Neuron (in vitro differentiated cells): Measurements from ENCODE around the gene NCOA7.
"Not testable (repeated sequence)": the region's sequence is repeated elsewhere in the genome, so short reads cannot be mapped to it uniquely, and the experiment has no call there.

Experiments
- H2AFZ ChIP-seq: one replicate; pipeline ENCODE4 v1.6.1; 2013; ENCODE audit warnings: low read depth, mild to moderate bottlenecking, inconsistent platforms, low read length, moderate library complexity
- H3K27me3 ChIP-seq: one replicate; pipeline ENCODE4 v1.6.1; 2013; ENCODE audit warnings: low read length; ENCODE audit not compliant: insufficient read depth
- H3K36me3 ChIP-seq: one replicate; pipeline ENCODE4 v1.6.1; 2013; ENCODE audit warnings: low read length; ENCODE audit not compliant: insufficient read depth
- H3K4me1 ChIP-seq: one replicate; pipeline ENCODE4 v1.6.1; 2013; ENCODE audit warnings: low read length; ENCODE audit not compliant: insufficient read depth
- H3K4me3 ChIP-seq: 2 replicates; pipeline ENCODE4 v1.5.1; 2013; ENCODE audit warnings: mild to moderate bottlenecking, low read length, moderate library complexity
- H3K9me3 ChIP-seq: one replicate; pipeline ENCODE4 v1.6.1; 2013; ENCODE audit warnings: low read length

The NCOA7 gene

GRCh38 chr6:125832391-125833117 lies 41.8 kb downstream of the NCOA7 start:
- Histone ChIP-seq H3K9me3 (no peaks in the 10 kb centered on the region), H3K36me3 (no peaks in the 10 kb centered on the region), H3K4me1 (no peaks in the 10 kb centered on the region), H3K4me3 (no peak overlapping the region), H2AFZ (no peak overlapping the region), H3K27me3 (no peaks in the 10 kb centered on the region)

- H3K9me3 ChIP-seq = no peaks in the 10 kb centered on the region
- no peaks in the 10 kb centered on the region for H3K27me3 ChIP-seq
- no peak overlapping the region for H3K4me3 ChIP-seq
- H3K36me3 ChIP-seq = no peaks in the 10 kb centered on the region
- H2AFZ ChIP-seq = no peak overlapping the region
- no peaks in the 10 kb centered on the region for H3K4me1 ChIP-seq
Observed at GRCh38 chr6:125834348-125834747, 43.6 kb downstream of the NCOA7 start.

- Histone ChIP-seq H3K4me1 (no peaks in the 10 kb centered on the region), H3K9me3 (no peaks in the 10 kb centered on the region), H2AFZ (no peak overlapping the region), H3K27me3 (no peaks in the 10 kb centered on the region), H3K4me3 (no peak overlapping the region), H3K36me3 (no peaks in the 10 kb centered on the region)
Observed at GRCh38 chr6:125835221-125835744, 44.5 kb downstream of the NCOA7 start.

- H3K36me3 ChIP-seq = no peaks in the 10 kb centered on the region
Observed at GRCh38 chr6:125836466-125836865, 45.7 kb downstream of the NCOA7 start.

GRCh38 chr6:125839471-125839870 lies 48.7 kb downstream of the NCOA7 start:
- no peaks in the 10 kb centered on the region for H3K27me3 ChIP-seq
- no peaks in the 10 kb centered on the region for H3K9me3 ChIP-seq
- no peak overlapping the region for H3K4me3 ChIP-seq
- no peaks in the 10 kb centered on the region for H3K4me1 ChIP-seq
- no peaks in the 10 kb centered on the region for H3K36me3 ChIP-seq
- H2AFZ ChIP-seq = no peak overlapping the region

More at GRCh38 chr6:125836466-125836865, 45.7 kb downstream of the NCOA7 start:
- no peaks in the 10 kb centered on the region for H3K4me1 ChIP-seq
- no peaks in the 10 kb centered on the region for H3K9me3 ChIP-seq
- H3K27me3 ChIP-seq = no peaks in the 10 kb centered on the region
- no peak overlapping the region for H2AFZ ChIP-seq
- no peak overlapping the region for H3K4me3 ChIP-seq

GRCh38 chr6:125839879-125840278 lies 49.1 kb downstream of the NCOA7 start:
- H3K9me3 ChIP-seq = no peaks in the 10 kb centered on the region
- no peaks in the 10 kb centered on the region for H3K36me3 ChIP-seq
- H3K4me1 ChIP-seq = no peaks in the 10 kb centered on the region
- H2AFZ ChIP-seq = no peak overlapping the region
- H3K27me3 ChIP-seq = no peaks in the 10 kb centered on the region
- no peak overlapping the region for H3K4me3 ChIP-seq

- Histone ChIP-seq H3K4me3 (no peak overlapping the region), H3K36me3 (no peaks in the 10 kb centered on the region), H3K4me1 (no peaks in the 10 kb centered on the region), H3K9me3 (no peaks in the 10 kb centered on the region), H2AFZ (no peak overlapping the region), H3K27me3 (no peaks in the 10 kb centered on the region)
Observed at GRCh38 chr6:125841356-125842090, 50.8 kb downstream of the NCOA7 start.

- no peaks in the 10 kb centered on the region for H3K27me3 ChIP-seq
- H2AFZ ChIP-seq = no peak overlapping the region
- H3K4me1 ChIP-seq = no peaks in the 10 kb centered on the region
- H3K36me3 ChIP-seq = no peaks in the 10 kb centered on the region
- no peaks in the 10 kb centered on the region for H3K9me3 ChIP-seq
- no peak overlapping the region for H3K4me3 ChIP-seq
Observed at GRCh38 chr6:125842091-125842626, 51.4 kb downstream of the NCOA7 start.

- Histone ChIP-seq H3K9me3 (no peaks in the 10 kb centered on the region), H2AFZ (no peak overlapping the region), H3K4me3 (no peak overlapping the region)
Observed at GRCh38 chr6:125843593-125843992, 52.8 kb downstream of the NCOA7 start.

GRCh38 chr6:125844989-125845388 lies 54.2 kb downstream of the NCOA7 start:
- no peaks in the 10 kb centered on the region for H3K9me3 ChIP-seq
- H3K27me3 ChIP-seq = no peaks in the 10 kb centered on the region
- H3K36me3 ChIP-seq = no peaks in the 10 kb centered on the region
- H2AFZ ChIP-seq = no peak overlapping the region
- H3K4me1 ChIP-seq = no peaks in the 10 kb centered on the region
- no peak overlapping the region for H3K4me3 ChIP-seq

More at GRCh38 chr6:125843593-125843992, 52.8 kb downstream of the NCOA7 start:
- no peaks in the 10 kb centered on the region for H3K4me1 ChIP-seq
- no peaks in the 10 kb centered on the region for H3K36me3 ChIP-seq
- H3K27me3 ChIP-seq = no peaks in the 10 kb centered on the region

GRCh38 chr6:125846292-125847024 lies 55.7 kb downstream of the NCOA7 start:
- no peaks in the 10 kb centered on the region for H3K4me1 ChIP-seq
- no peaks in the 10 kb centered on the region for H3K36me3 ChIP-seq
- H3K4me3 ChIP-seq = no peak overlapping the region
- no peaks in the 10 kb centered on the region for H3K27me3 ChIP-seq
- no peaks in the 10 kb centered on the region for H3K9me3 ChIP-seq
- H2AFZ ChIP-seq = no peak overlapping the region

GRCh38 chr6:125848286-125848685 lies 57.5 kb downstream of the NCOA7 start:
- H3K4me3 ChIP-seq, H2AFZ ChIP-seq, H3K36me3 ChIP-seq, H3K4me1 ChIP-seq, H3K9me3 ChIP-seq, H3K27me3 ChIP-seq: not testable (repeated sequence)

GRCh38 chr6:125850361-125850760 lies 59.6 kb downstream of the NCOA7 start:
- Histone ChIP-seq H3K27me3 (no peaks in the 10 kb centered on the region), H3K36me3 (no peaks in the 10 kb centered on the region), H3K4me3 (no peak overlapping the region), H3K9me3 (no peaks in the 10 kb centered on the region), H2AFZ (no peak overlapping the region), H3K4me1 (no peaks in the 10 kb centered on the region)
